Stimulated activated CD8-positive, alpha-beta memory T cell treated with anti-CD3 and anti-CD28 coated beads, Interleukin-4, amount 100 ng/mL, for 24 hours (primary cell): ENCODE measurements around the gene PLEKHN1.
"Not testable (repeated sequence)": the region's sequence is repeated elsewhere in the genome, so short reads cannot be mapped to it uniquely, and the experiment has no call there.

Experiments used
- DNase-seq: peaks from one replicate; pipeline ENCODE4 v3.0.0-alpha.2; 2020; ENCODE audit warnings: low read depth

The PLEKHN1 gene

GRCh38 chr1:995665-996633, 29.7 kb downstream of the PLEKHN1 start:
- no peak for DNase-seq

- DNase-seq, result no peak
These were observed 30.8 kb downstream of the PLEKHN1 start for GRCh38 chr1:996851-997712.

GRCh38 chr1:997713-997992, 31.4 kb downstream of the PLEKHN1 start:
- no peak for DNase-seq

- no peak for DNase-seq
These were observed 31.9 kb downstream of the PLEKHN1 start for GRCh38 chr1:997993-998744.

- no peak for DNase-seq
These were observed 32.4 kb downstream of the PLEKHN1 start for GRCh38 chr1:998745-998994.

GRCh38 chr1:998995-999724, 32.9 kb downstream of the PLEKHN1 start:
- no peak for DNase-seq

- peak; percentile 55 for DNase-seq
These were observed 33.6 kb downstream of the PLEKHN1 start, which contains the start of gene HES4 for GRCh38 chr1:999725-1000356. HES4 (minus strand) TSS chr1:1000097; CDS start chr1:999973, 124 bp downstream.

GRCh38 chr1:1000357-1001056, 34.2 kb downstream of the PLEKHN1 start:
- DNase-seq, result peak; percentile 41

- DNase-seq, result no peak
These were observed 34.9 kb downstream of the PLEKHN1 start for GRCh38 chr1:1001057-1001783.

- no peak for DNase-seq
These were observed 37.5 kb downstream of the PLEKHN1 start for GRCh38 chr1:1003618-1004419.

GRCh38 chr1:1004420-1004779, 38.1 kb downstream of the PLEKHN1 start:
- DNase-seq, result no peak

GRCh38 chr1:1004780-1005697, 38.8 kb downstream of the PLEKHN1 start:
- DNase-seq, result no peak

GRCh38 chr1:1005774-1006304, 39.6 kb downstream of the PLEKHN1 start:
- no peak for DNase-seq

- no peak for DNase-seq
These were observed 40.2 kb downstream of the PLEKHN1 start for GRCh38 chr1:1006305-1007159.

- not testable (repeated sequence) for DNase-seq
These were observed 43.8 kb downstream of the PLEKHN1 start for GRCh38 chr1:1010131-1010530.

GRCh38 chr1:1011396-1011949, 45.2 kb downstream of the PLEKHN1 start:
- no peak for DNase-seq

GRCh38 chr1:1012736-1013104, 46.4 kb downstream of the PLEKHN1 start:
- DNase-seq, result not testable (repeated sequence)
